ENCODE measurements around the gene MYL6. TPM values are rescaled to one million over a fixed set of nuclear protein-coding genes. Genes with fewer than 3 reads are reported as not detected.

The MYL6 gene
- polyA plus RNA-seq, 1 donor from 2014 or later = 3,234 TPM

GRCh38 chr12:56165369-56165768 lies 7.2 kb downstream of the MYL6 start:
- Histone ChIP-seq H3K4me3 (ENCODE audit: low read length) (no peak overlapping the region), H3K79me2 (replicated peaks; ENCODE audit: insufficient read depth, low read length) (peaks cover 5% of the 10 kb centered on the region), H4K20me1 (ENCODE audit: insufficient read depth) (peaks cover 3% of the 10 kb centered on the region), H3K9me2 (ENCODE audit: insufficient read depth, low read length) (no peaks in the 10 kb centered on the region), H2AFZ (ENCODE audit: low read depth, low read length) (no peak overlapping the region), H3K27ac (ENCODE audit: low read length) (no peak overlapping the region), H3K27me3 (ENCODE audit: insufficient read depth, low read depth, low read length) (no peaks in the 10 kb centered on the region), H3F3A (ENCODE audit: insufficient read depth, low read length, poor library complexity, severe bottlenecking) (peaks cover 5% of the 10 kb centered on the region), H3K9me3 (ENCODE audit: low read length) (no peaks in the 10 kb centered on the region), H3K4me2 (ENCODE audit: low read length) (no peak overlapping the region), H3K9ac (ENCODE audit: low read length) (no peak overlapping the region), H3K36me3 (ENCODE audit: insufficient read depth, low read length) (peaks cover 3% of the 10 kb centered on the region)
- TF ChIP-seq SMC3 (conservative IDR thresholded peaks at IDR 0.05; ENCODE audit: poor library complexity) = no peak

- no peaks in the 10 kb centered on the region for H3K27me3 ChIP-seq (ENCODE audit: insufficient read depth, low read depth, low read length)
- no peaks in the 10 kb centered on the region for H3K36me3 ChIP-seq (ENCODE audit: insufficient read depth, low read length)
- TF ChIP-seq TAF1 (IDR thresholded peaks at IDR 0.05; ENCODE audit: low read depth) = no peak
- H3K4me2 ChIP-seq (ENCODE audit: low read length) = no peak overlapping the region
- no peak overlapping the region for H3K27ac ChIP-seq (ENCODE audit: low read length)
- H3K9me2 ChIP-seq (ENCODE audit: insufficient read depth, low read length) = no peaks in the 10 kb centered on the region
- H3K9me3 ChIP-seq (ENCODE audit: low read length) = no peaks in the 10 kb centered on the region
- no peaks in the 10 kb centered on the region for H3F3A ChIP-seq (ENCODE audit: insufficient read depth, low read length, poor library complexity, severe bottlenecking)
- no peak overlapping the region for H3K4me3 ChIP-seq (ENCODE audit: low read length)
- no peaks in the 10 kb centered on the region for H3K79me2 ChIP-seq (replicated peaks; ENCODE audit: insufficient read depth, low read length)
- no peak overlapping the region for H3K9ac ChIP-seq (ENCODE audit: low read length)
- no peaks in the 10 kb centered on the region for H4K20me1 ChIP-seq (ENCODE audit: insufficient read depth)
- H2AFZ ChIP-seq (ENCODE audit: low read depth, low read length) = no peak overlapping the region
Observed at GRCh38 chr12:56169229-56169759, 11.1 kb downstream of the MYL6 start.

GRCh38 chr12:56172839-56173238 lies 14.7 kb downstream of the MYL6 start:
- H3K9ac ChIP-seq (ENCODE audit: low read length) = no peak overlapping the region
- H2AFZ ChIP-seq (ENCODE audit: low read depth, low read length) = no peak overlapping the region
- H4K20me1 ChIP-seq (ENCODE audit: insufficient read depth) = no peaks in the 10 kb centered on the region
- H3K79me2 ChIP-seq (replicated peaks; ENCODE audit: insufficient read depth, low read length) = no peaks in the 10 kb centered on the region
- no peak overlapping the region for H3K4me3 ChIP-seq (ENCODE audit: low read length)
- H3K27ac ChIP-seq (ENCODE audit: low read length) = no peak overlapping the region
- no peaks in the 10 kb centered on the region for H3K9me2 ChIP-seq (ENCODE audit: insufficient read depth, low read length)
- no peaks in the 10 kb centered on the region for H3F3A ChIP-seq (ENCODE audit: insufficient read depth, low read length, poor library complexity, severe bottlenecking)
- H3K9me3 ChIP-seq (ENCODE audit: low read length) = no peaks in the 10 kb centered on the region
- TF ChIP-seq MXI1 (conservative IDR thresholded peaks at IDR 0.05; ENCODE audit: poor library complexity, severe bottlenecking) (no peak), SMC3 (conservative IDR thresholded peaks at IDR 0.05; ENCODE audit: poor library complexity) (no peak), RAD21 (conservative IDR thresholded peaks at IDR 0.05) (no peak), POLR2AphosphoS5 (IDR thresholded peaks at IDR 0.05) (no peak), EZH2 (IDR thresholded peaks at IDR 0.05; ENCODE audit: borderline replicate concordance, insufficient read depth, low read length, poor library complexity, severe bottlenecking) (no peak), TAF1 (IDR thresholded peaks at IDR 0.05; ENCODE audit: low read depth) (no peak), EP300 (conservative IDR thresholded peaks at IDR 0.05; ENCODE audit: poor library complexity, severe bottlenecking) (no peak), REST (IDR thresholded peaks at IDR 0.05; ENCODE audit: borderline replicate concordance) (no peak), CTCF (IDR thresholded peaks at IDR 0.05; ENCODE audit: poor library complexity, severe bottlenecking) (no peak)
- H3K36me3 ChIP-seq (ENCODE audit: insufficient read depth, low read length) = no peaks in the 10 kb centered on the region
- no peaks in the 10 kb centered on the region for H3K27me3 ChIP-seq (ENCODE audit: insufficient read depth, low read depth, low read length)
- no peak overlapping the region for H3K4me2 ChIP-seq (ENCODE audit: low read length)
